ENCODE results near the gene GGT6. TPM values are rescaled to one million over a fixed set of nuclear protein-coding genes. Genes with fewer than 3 reads are reported as not detected.

GGT6 gene
- total RNA-seq, 2 donors from 2014 or later, result 158 to 163 TPM

- Histone ChIP-seq H3K36me3 (no peaks in the 10 kb centered on the region), H3K9ac (ENCODE audit: low read depth in 2 of 2, low read length in 2 of 2) (peak overlapping the region in 1 of 2 donors; percentile 56), H3K9me3 (no peaks in the 10 kb centered on the region), H3K4me1 (peaks cover 8% of the 10 kb centered on the region), H3K4me3 (no peak overlapping the region), H3K27ac (peak overlapping the region; percentile 80), H3K27me3 (no peaks in the 10 kb centered on the region)
- intact Hi-C loops (cut with DNase I), result no loop called here
- TF ChIP-seq CTCF (IDR thresholded peaks at IDR 0.05), result no peak
- peak; percentile 52 for DNase-seq
These were observed 1.9 kb upstream of the GGT6 start for GRCh38 chr17:4562015-4562969.

DNA sequence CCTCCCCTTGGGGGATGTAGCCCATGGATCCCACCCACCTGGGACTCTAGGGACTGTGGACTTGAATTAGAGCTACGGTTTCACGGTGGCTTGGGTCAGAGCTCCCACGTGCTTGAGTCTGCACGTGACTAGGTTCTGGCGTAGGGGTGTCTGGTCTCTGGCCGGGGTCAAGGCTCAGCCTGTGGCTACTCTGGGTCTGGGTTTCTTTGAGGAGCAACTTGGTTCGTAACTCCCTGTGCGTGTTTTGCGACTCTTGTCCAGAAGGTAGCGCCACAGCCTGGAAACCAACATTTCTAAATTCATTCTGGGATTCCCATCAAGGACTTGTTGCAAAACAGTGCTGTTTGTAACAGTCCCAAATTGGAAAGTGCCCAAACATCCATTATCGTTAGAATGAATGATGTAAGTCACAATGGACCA is 470 bp upstream of the GGT6 start:
- Histone ChIP-seq H3K9ac (ENCODE audit: low read depth in 2 of 2, low read length in 2 of 2) (peak overlapping the region in 1 of 2 donors; percentile 95), H3K9me3 (no peaks in the 10 kb centered on the region), H3K4me1 (peaks cover 8% of the 10 kb centered on the region), H3K4me3 (no peak overlapping the region), H3K27ac (peak overlapping the region; percentile 80), H3K36me3 (no peaks in the 10 kb centered on the region), H3K27me3 (no peaks in the 10 kb centered on the region)
- TF ChIP-seq CTCF (IDR thresholded peaks at IDR 0.05), result no peak
- peak; percentile 54 for DNase-seq
- intact Hi-C loops (cut with DNase I), result no loop called here

- H3K4me1 ChIP-seq, result peaks cover 8% of the 10 kb centered on the region
- no peaks in the 10 kb centered on the region for H3K27me3 ChIP-seq
- peak overlapping the region; percentile 80 for H3K27ac ChIP-seq
- H3K9me3 ChIP-seq, result no peaks in the 10 kb centered on the region
- H3K36me3 ChIP-seq, result no peaks in the 10 kb centered on the region
- peak overlapping the region; percentile 38 for H3K4me3 ChIP-seq
- intact Hi-C loops (cut with DNase I), result loop anchor here (5.0 kb wide), 1 partner anchor 138 kb away; no protein-coding TSS in a partner anchor
- DNase-seq, result peak; percentile 74
- H3K9ac ChIP-seq (ENCODE audit: low read depth in 2 of 2, low read length in 2 of 2), result peak overlapping the region; percentile 77 to 95
- no peak for TF ChIP-seq CTCF (IDR thresholded peaks at IDR 0.05)
These were observed 411 bp downstream of the GGT6 start for GRCh38 chr17:4559966-4560365.

GRCh38 chr17:4559139-4559791 is 1.1 kb downstream of the GGT6 start:
- DNase-seq, result peak; percentile 58
- Histone ChIP-seq H3K27ac (peak overlapping the region; percentile 80), H3K27me3 (no peaks in the 10 kb centered on the region), H3K36me3 (no peaks in the 10 kb centered on the region), H3K9ac (ENCODE audit: low read depth in 2 of 2, low read length in 2 of 2) (peak overlapping the region; percentile 77 to 95), H3K9me3 (no peaks in the 10 kb centered on the region), H3K4me3 (peak overlapping the region; percentile 38), H3K4me1 (peaks cover 13% of the 10 kb centered on the region)
- no peak for TF ChIP-seq CTCF (IDR thresholded peaks at IDR 0.05)
- intact Hi-C loops (cut with DNase I), result loop anchor here (5.0 kb wide), 1 partner anchor 137 kb away; no protein-coding TSS in a partner anchor

- Histone ChIP-seq H3K9ac (ENCODE audit: low read depth in 2 of 2, low read length in 2 of 2) (peak overlapping the region in 1 of 2 donors; percentile 95), H3K27me3 (no peaks in the 10 kb centered on the region), H3K36me3 (no peaks in the 10 kb centered on the region), H3K4me1 (peaks cover 17% of the 10 kb centered on the region), H3K27ac (no peak overlapping the region), H3K4me3 (peak overlapping the region; percentile 38), H3K9me3 (no peaks in the 10 kb centered on the region)
- intact Hi-C loops (cut with DNase I), result loop anchor here (5.0 kb wide), 1 partner anchor 136 kb away; no protein-coding TSS in a partner anchor
- DNase-seq, result no peak
- TF ChIP-seq CTCF (IDR thresholded peaks at IDR 0.05), result no peak
These were observed 1.9 kb downstream of the GGT6 start for GRCh38 chr17:4558347-4558971.

Measured in colonic mucosa (tissue), 4 donors.